Colonic mucosa (tissue), 4 donors: ENCODE results near the gene CMSS1. TPM values are rescaled to one million over a fixed set of nuclear protein-coding genes. Genes with fewer than 3 reads are reported as not detected.
"Not testable (repeated sequence)": the region's sequence is repeated elsewhere in the genome, so short reads cannot be mapped to it uniquely, and the experiment has no call there.

Experiments
- DNase-seq: peaks from one replicate; pipeline ENCODE4 v3.0.0-alpha.2; 2020
- H3K27ac ChIP-seq: fragments of 200-600 bp; one replicate; pipeline ENCODE4 v1.8.0; 2021
- H3K27me3 ChIP-seq: fragments of 200-600 bp; one replicate; pipeline ENCODE4 v1.8.0; 2021
- H3K36me3 ChIP-seq: fragments of 200-600 bp; one replicate; pipeline ENCODE4 v1.8.0; 2021
- H3K4me1 ChIP-seq: fragments of 200-600 bp; one replicate; pipeline ENCODE4 v1.8.0; 2021; ENCODE audit warnings: mild to moderate bottlenecking
- H3K4me3 ChIP-seq: fragments of 200-600 bp; one replicate; pipeline ENCODE4 v1.8.0; 2021
- H3K9ac ChIP-seq, 2 donors: one replicate each; pipeline ENCODE4 v1.7.0; 2013; ENCODE audit warnings: control low read depth in 2 of 2, low read depth in 2 of 2, low read length in 2 of 2
- H3K9me3 ChIP-seq: fragments of 200-600 bp; one replicate; pipeline ENCODE4 v1.8.0; 2021
- CTCF ChIP-seq: fragments of 200-600 bp; IDR thresholded peaks from one replicate; pipeline ENCODE4 v1.8.0; 2022; ENCODE audit warnings: antibody characterized with exemption, mild to moderate bottlenecking
- intact Hi-C: fragments of 100-400 bp; cut with DNase I; formaldehyde crosslinking; loops from one replicate; pipeline ENCODE4 v1.14.1; 2022
- microRNA-seq: library from miRNA; unstranded; fragments of <30 nt; microRNA quantifications from one replicate; pipeline ENCODE4, GENCODE V29; 2019
- total RNA-seq, 2 donors: library from RNA; stranded (reverse); fragmentation: NEBNext Ultra II Directional in 1 of 2; extraction: Animal tissue kit (Norgen Biotek cat#: 25700) in 1 of 2; gene quantifications; one replicate each; pipeline ENCODE4 v1.2.1, GENCODE V29; 2021
- donor health status: healthy.
- donor health status: DM: no; HTN: no; CAD: no.
- donor health status: DM: no; HTN: no; CAD: no.

The CMSS1 gene
- total RNA-seq, 2 donors from 2014 or later, result 10.7 to 24.7 TPM

- H3K4me1 ChIP-seq, result no peaks in the 10 kb centered on the region
- intact Hi-C loops, result no loop called here
- DNase-seq, result no peak
- H3K9me3 ChIP-seq, result no peaks in the 10 kb centered on the region
- H3K27ac ChIP-seq, result no peak overlapping the region
- no peaks in the 10 kb centered on the region for H3K36me3 ChIP-seq
- H3K9ac ChIP-seq, result no peak overlapping the region
- H3K27me3 ChIP-seq, result no peaks in the 10 kb centered on the region
- no peak overlapping the region for H3K4me3 ChIP-seq
- TF ChIP-seq CTCF, result no peak
Measured at GRCh38 chr3:100227511-100227921, 409.9 kb downstream of the CMSS1 start.

- intact Hi-C loops, result no loop called here
- Histone ChIP-seq H3K27me3 (no peaks in the 10 kb centered on the region), H3K9ac (no peak overlapping the region), H3K4me1 (no peaks in the 10 kb centered on the region), H3K4me3 (no peak overlapping the region), H3K27ac (no peak overlapping the region), H3K36me3 (no peaks in the 10 kb centered on the region), H3K9me3 (no peaks in the 10 kb centered on the region)
- no peak for TF ChIP-seq CTCF
- DNase-seq, result no peak
Measured at GRCh38 chr3:100228247-100228646, 410.6 kb downstream of the CMSS1 start.

GRCh38 chr3:100229188-100229587 lies 411.5 kb downstream of the CMSS1 start:
- intact Hi-C loops, H3K9me3 ChIP-seq, H3K27ac ChIP-seq, H3K36me3 ChIP-seq, H3K9ac ChIP-seq, H3K27me3 ChIP-seq, H3K4me3 ChIP-seq, H3K4me1 ChIP-seq, DNase-seq: not testable (repeated sequence)

GRCh38 chr3:100230710-100231109 lies 413.0 kb downstream of the CMSS1 start:
- Histone ChIP-seq H3K4me1 (no peaks in the 10 kb centered on the region), H3K9me3 (no peaks in the 10 kb centered on the region), H3K27ac (no peak overlapping the region), H3K36me3 (no peaks in the 10 kb centered on the region), H3K4me3 (no peak overlapping the region), H3K27me3 (no peaks in the 10 kb centered on the region), H3K9ac (no peak overlapping the region)
- no peak for TF ChIP-seq CTCF
- no peak for DNase-seq
- intact Hi-C loops, result no loop called here

Small RNA genes within 50 kb of the gene (microRNA-seq; reads per million reads assigned to microRNA genes)
- not detected for gene MIR3921

Other genes starting within 250 kb of the CMSS1 start
- 1 to 10 TPM in 1 of 2 donors, under 1 TPM in 1; 0.42 to 1.9 TPM for gene COL8A1, start 179.3 kb upstream of the CMSS1 start, total RNA-seq